CD4-positive, alpha-beta T cell treated with Interleukin-2 at 100 ng/mL for 4 hours (primary cell): ENCODE results near the gene ALX4.

Source experiments
- DNase-seq: peaks from one replicate; pipeline ENCODE4 v3.0.0-alpha.2; 2020; ENCODE audit warnings: low spot score

ALX4 gene

DNA sequence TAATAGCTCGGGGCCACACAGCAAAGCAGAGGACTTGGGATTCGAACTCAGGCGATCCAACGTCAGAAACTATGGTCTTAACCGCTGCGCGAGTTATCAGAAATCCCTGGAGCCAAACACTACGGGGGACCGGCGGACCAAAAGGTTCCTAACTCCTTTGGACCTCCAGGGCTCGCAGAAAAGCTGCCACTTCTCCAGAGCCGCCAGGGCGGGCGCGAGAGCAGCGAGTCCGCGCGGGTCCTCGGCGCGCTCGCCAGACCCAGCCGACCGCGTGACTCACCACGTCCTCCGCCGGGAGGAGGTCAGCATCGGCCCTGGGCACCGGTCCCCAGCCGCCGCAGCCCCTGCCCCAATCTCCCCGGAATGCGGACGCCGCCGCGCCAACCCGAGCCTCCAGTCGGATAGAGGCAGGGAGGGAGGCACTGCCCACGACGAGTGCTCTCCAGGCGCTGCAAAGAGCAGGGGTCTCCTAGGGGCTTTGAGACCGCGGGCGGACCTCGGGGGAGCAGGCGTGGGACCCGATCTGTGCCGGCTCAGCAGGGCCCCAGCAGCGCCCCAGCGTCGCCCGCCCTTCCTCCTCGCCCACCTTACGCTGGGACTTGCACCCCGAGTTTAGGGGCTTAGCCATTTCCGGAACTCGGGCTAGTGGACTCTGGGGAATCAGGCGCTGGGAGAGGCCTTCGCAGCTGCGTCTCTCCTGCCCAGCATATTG lies 6.2 kb upstream of the ALX4 start:
- DNase-seq, result no peak

DNA sequence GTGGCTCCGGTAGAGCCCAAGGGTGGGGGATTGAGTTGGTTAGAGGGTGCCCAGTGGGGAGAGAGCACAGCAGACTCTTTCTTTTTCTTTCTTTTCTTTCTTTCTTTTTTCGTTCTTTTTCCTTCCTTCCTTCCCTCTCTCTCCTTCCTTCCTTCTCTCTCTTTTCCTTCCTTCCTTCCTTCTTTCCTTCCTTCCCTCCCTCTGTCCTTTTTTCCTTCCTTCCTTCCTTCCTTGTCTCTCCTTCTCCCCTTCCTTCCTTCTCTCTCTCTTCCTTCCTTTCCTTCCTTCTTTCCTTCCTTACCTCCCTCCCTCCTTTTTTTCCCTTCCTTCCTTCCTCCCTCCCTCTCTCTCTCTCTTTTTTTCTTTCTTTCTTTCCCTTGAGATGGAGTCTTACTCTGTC lies 4.8 kb upstream of the ALX4 start:
- no peak for DNase-seq

- DNase-seq, result no peak
Observed at GRCh38 chr11:44313761-44314489, 4.0 kb upstream of the ALX4 start.

- DNase-seq, result no peak
Observed at GRCh38 chr11:44312876-44313275, 2.9 kb upstream of the ALX4 start.

DNA sequence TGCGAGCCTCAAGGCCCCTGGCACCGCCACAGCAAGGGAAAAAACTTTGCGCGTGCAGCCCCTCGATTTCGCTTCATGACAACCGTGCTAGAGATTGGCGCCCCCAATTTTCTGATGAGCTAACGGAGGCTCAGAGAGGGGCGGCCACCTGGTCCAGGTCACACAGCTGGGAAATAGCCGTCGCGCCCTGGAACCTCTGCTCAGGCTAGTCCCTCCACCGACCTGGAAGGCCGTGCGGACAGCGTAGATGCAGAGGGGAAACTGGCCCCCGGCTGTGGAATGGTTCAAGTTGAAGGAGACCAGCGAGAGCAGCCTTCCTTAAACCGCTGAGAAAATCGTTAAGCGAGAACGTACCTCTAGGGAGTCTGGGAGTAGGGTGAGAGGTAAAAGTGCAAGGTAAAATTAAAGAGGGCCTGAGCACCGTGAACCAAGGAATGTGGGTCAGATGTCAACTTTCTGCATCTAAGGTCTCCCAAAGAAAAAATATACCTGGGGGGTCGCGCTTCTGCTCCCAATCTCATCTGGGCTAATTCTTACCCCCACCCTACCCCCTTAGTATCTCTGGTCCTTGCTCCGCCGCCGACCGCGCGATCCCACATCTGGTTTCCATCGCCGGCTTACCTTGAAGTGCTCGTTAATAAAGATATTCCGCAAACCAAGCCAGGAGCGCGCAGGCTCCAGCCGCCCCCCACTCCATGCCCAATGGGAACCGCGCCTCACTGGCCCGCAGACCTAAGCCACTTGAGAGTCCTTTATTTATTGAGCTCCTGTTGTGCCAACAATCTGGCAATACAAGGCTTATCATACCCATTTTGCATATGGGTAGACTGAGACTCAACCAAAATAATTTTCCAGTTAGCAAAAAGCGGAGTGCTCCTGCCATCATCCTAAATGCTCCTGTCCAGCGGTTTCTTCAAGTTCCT lies 1.7 kb upstream of the ALX4 start:
- DNase-seq, result no peak

DNA sequence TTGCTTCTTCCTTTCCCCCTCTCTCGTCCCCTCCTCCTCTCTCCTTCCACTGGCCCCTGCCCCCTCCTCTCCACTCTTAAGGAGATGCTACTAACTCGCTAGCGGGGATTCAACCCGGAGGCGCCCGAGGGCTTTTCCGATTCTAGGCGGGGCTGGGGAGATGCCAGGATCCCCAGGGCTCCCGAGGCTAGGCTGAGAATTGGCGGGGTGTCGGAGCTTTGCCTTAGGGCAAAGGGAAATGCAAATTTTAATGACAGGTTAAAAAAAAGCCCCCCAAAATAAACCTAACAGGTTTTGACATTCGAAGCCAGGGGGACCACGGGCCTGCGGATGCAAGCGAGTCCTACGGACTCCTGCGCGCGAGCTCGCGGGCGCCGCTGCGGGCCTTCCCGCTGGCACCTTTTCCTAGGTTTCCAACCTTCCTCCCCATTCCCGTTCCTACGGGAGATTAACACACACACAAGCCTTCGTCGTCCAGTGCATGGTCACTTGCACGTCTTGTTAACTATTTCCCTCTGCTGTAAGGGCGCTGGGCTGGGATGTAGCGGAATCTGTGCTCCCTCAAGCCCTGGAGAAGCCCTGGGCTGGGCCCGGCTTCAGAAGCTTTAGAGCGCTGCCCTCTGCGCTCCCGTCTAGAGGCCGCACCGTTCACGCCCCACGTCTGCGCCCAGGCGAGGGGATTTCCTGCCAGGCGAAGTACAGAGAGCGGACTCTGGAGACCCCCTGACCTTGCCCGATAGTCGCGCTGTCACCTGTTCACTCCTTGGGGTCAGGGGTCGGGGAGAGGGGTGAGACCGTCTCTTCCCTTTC lies 729 bp upstream of the ALX4 start:
- no peak for DNase-seq

- no peak for DNase-seq
Observed at GRCh38 chr11:44310206-44310462, 195 bp upstream of the ALX4 start.

GRCh38 chr11:44308923-44309477 lies 939 bp downstream of the ALX4 start:
- DNase-seq, result no peak

DNA sequence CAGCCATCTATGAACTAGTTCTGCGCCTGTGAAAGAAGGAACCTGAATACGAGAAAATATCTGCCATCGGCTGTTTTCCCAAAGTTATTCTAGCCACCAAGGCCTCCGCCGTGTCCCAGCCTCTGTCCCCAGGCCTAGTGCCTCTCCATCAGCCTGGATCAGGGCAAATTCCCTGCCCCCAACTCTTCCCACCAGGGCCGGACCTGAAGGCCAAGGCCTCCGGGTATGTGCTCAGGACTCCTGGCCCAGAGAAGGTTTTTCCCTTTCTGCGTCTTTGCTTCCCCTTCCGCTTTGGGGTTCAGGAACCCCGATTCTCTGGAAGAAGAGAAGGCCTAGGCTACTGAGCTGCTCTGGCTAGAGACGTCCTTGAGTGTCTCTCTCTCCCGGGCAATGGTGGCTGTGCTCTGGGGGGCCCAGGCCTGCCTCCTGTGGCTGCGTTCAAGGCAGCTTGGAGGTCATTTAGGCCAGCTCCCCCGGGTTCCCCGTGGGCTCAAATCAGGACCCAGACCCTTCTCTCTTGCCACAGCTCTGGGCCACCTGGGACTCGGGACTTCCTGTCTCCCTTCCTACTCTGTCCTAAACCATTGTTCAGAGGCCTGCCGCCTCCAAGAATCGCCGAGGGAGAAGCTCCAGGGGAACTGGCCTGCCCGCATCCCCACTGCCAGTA lies 1.6 kb downstream of the ALX4 start:
- no peak for DNase-seq

DNA sequence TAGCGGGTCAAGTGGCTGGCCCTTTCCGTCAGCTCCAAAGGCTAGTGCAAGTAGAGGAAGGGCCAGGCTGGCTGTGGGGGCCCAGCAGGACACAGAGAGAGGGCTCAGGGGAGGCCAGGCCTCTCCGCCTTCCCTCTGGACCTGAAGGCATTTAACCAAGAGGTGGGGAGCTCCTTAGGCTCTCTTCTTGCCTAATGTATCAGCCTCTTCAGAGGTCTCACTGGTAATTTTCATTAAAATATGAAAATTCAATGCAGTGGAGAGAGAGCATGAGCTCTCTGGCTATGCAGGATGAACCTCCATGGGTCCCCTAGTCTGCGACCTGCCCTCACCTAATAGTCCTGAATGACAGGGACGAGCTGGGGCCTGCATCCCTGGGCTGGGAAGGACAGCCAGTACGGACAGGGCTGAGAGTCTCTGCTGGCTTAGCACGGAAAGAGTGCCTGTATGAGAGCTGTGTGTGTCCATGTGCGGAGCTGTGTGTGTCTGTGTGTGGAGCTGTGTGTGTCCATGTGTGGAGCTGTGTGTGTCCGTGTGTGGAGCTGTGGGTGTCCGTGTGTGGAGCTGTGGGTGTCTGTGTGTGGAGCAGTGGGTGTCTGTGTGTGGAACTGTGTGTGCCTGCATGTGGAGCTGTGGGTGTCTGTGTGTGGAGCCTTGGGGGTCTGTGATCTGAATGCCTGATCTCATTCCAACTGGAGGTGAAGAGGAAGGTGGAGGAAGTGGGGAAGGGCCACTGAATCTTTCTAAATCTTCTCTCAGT lies 2.4 kb downstream of the ALX4 start:
- DNase-seq, result no peak

DNA sequence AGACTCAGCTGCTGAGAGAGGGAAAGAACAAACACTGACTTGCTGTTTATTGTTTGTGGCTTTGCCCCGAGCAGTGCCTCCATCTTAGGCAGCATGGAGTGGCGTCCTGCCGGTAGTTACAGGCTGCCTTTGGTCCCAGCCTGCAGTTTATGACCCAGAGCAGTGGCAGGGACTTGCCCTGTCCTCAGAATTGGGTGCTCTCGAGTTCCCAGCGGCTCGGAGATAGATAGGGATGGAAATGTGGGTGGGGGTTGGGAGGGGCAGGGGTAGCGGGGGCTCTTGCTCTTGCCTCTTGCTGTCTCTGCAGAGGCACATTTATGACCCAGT lies 3.1 kb downstream of the ALX4 start:
- no peak for DNase-seq

GRCh38 chr11:44306052-44306917 lies 3.7 kb downstream of the ALX4 start:
- DNase-seq, result no peak

GRCh38 chr11:44305470-44306051 lies 4.4 kb downstream of the ALX4 start:
- DNase-seq, result peak; percentile 22

DNA sequence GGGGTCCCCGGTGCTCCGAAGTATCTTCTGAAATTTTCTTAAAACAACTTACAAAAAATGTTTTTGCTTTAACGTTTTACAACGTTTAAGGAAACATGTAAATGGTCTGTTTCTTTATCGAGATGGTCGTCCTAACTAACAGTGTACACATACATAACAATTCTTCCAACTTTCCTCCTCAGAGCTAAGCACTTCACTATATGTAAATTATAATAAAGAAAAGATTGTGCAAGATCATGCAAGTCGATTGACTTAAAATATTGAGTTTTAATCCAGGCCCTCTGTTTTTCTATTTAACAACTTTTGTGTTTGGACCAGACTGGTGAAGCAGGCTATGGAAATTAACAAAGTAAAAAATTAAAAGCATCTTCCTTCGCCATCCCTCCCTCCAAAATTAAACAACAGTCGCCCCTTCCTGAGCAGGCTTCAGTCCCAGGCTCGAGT lies 4.9 kb downstream of the ALX4 start:
- no peak for DNase-seq

GRCh38 chr11:44304091-44305025 lies 5.6 kb downstream of the ALX4 start:
- no peak for DNase-seq

GRCh38 chr11:44303401-44303938 lies 6.5 kb downstream of the ALX4 start:
- DNase-seq, result no peak

GRCh38 chr11:44301564-44302271 lies 8.2 kb downstream of the ALX4 start:
- DNase-seq, result no peak
